A673 (cell line): ENCODE results near the gene ADIG.

Experiments used
- EZH2 ChIP-seq: fragments of 200-600 bp; sonication (generic); IDR thresholded peaks from 2 replicates; pipeline ENCODE4 v1.6.1; 2017; ENCODE audit warnings: borderline replicate concordance, low read depth, mild to moderate bottlenecking, mixed read lengths, antibody characterized with exemption, low read length; ENCODE audit not compliant: poor library complexity, severe bottlenecking
- TF ChIP-seq, protein P1 (sequence below): fragments of 300-800, 200-600 bp; sonication (generic); conservative IDR thresholded peaks from 2 replicates; pipeline ENCODE4 v1.5.1; 2017; ENCODE audit warnings: low read depth, mild to moderate bottlenecking, antibody characterized with exemption, low read length, moderate library complexity, mixed read lengths

DNA sequence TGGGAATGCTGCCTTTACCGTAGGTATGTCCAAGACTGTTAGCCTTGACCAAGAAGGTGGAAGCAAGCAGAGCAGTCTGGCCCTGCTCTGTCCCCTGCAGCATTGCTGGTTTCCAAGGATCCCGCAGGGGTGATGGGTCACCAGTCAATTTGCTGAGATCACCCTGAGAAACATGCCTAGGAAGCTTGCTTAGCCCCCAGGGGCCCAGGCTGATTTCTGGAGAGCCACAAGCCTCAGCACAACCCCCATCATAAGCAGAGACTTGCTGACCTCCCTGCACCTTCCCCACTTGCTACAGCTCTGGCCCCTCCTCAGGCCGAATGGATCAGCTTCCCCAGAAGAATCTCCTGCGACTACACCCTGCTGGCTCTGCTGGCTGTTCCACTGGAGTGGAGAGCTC lies 42.1 kb downstream of the ADIG start:
- TF ChIP-seq, protein P1, sequence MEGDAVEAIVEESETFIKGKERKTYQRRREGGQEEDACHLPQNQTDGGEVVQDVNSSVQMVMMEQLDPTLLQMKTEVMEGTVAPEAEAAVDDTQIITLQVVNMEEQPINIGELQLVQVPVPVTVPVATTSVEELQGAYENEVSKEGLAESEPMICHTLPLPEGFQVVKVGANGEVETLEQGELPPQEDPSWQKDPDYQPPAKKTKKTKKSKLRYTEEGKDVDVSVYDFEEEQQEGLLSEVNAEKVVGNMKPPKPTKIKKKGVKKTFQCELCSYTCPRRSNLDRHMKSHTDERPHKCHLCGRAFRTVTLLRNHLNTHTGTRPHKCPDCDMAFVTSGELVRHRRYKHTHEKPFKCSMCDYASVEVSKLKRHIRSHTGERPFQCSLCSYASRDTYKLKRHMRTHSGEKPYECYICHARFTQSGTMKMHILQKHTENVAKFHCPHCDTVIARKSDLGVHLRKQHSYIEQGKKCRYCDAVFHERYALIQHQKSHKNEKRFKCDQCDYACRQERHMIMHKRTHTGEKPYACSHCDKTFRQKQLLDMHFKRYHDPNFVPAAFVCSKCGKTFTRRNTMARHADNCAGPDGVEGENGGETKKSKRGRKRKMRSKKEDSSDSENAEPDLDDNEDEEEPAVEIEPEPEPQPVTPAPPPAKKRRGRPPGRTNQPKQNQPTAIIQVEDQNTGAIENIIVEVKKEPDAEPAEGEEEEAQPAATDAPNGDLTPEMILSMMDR: no peak
- TF ChIP-seq EZH2: no peak
